Adrenal gland (tissue), 12 donors: ENCODE measurements around the gene CAMK1D. TPM values are rescaled to one million over a fixed set of nuclear protein-coding genes. Genes with fewer than 3 reads are reported as not detected.
"Not testable (repeated sequence)": the region's sequence is repeated elsewhere in the genome, so short reads cannot be mapped to it uniquely, and the experiment has no call there.

ENCODE experiments used
- DNase-seq, 7 donors: peaks; one replicate each; pipeline ENCODE4 v3.0.0-alpha.2; 2019 to 2020
- H3K27ac ChIP-seq, 5 donors: fragments of 200-600 bp; sonication (generic) in 4 of 5; 1 replicate in 3 of 5; 2 replicates in 2 of 5; pipeline versions ENCODE4 v1.5.1 to v1.8.0; 2016 to 2020; ENCODE audit warnings: mild to moderate bottlenecking in 1 of 5
- H3K27me3 ChIP-seq: fragments of 200-600 bp; 2 replicates; pipeline ENCODE4 v1.8.0; 2021
- H3K36me3 ChIP-seq, 2 donors: fragments of 200-600 bp; replicated peaks in 1 of 2; 1 replicate in 1 of 2; 2 replicates in 1 of 2; pipeline versions ENCODE4 v1.5.1 to v1.8.0; 2018 to 2022
- H3K4me1 ChIP-seq, 2 donors: fragments of 200-600 bp; replicated peaks in 1 of 2; 1 replicate in 1 of 2; 2 replicates in 1 of 2; pipeline versions ENCODE4 v1.5.1 to v1.8.0; 2018 to 2021
- H3K4me3 ChIP-seq, 4 donors: fragments of 200-600 bp; sonication (generic) in 3 of 4; one replicate each; pipeline ENCODE4 v1.5.1; 2016 to 2018
- H3K9me3 ChIP-seq, 3 donors: fragments of 200-600 bp; sonication (generic) in 1 of 3; replicated peaks in 1 of 3; 1 replicate in 2 of 3; 2 replicates in 1 of 3; pipeline versions ENCODE4 v1.5.1 to v1.8.0; 2016 to 2021
- POLR2A ChIP-seq, 2 donors: fragments of 450-650 bp; IDR thresholded peaks; one replicate each; pipeline ENCODE4 v1.6.1; 2017; ENCODE audit warnings: antibody characterized with exemption in 2 of 2, mild to moderate bottlenecking in 2 of 2, moderate library complexity in 1 of 2
- WGBS, 4 donors: extraction: QIAGEN DNeasy Blood & Tissue Kit in 2 of 4; methylation state at CpG; one replicate each; pipeline versions ENCODE4 v1.1.5 to v1.1.7; 2013 to 2017; 5-methylcytosine and 5-hydroxymethylcytosine counted together
- intact Hi-C, 2 donors: fragments of 100-400 bp; cut with DNase I; formaldehyde crosslinking; loops; one replicate each; pipeline versions ENCODE4 v1.14.1 to v1.15.0; 2022 to 2023
- polyA plus RNA-seq, 3 donors: library from polyadenylated mRNA; stranded (reverse); fragments of 200-250 nt in 2 of 3; fragments of 350-450 nt in 1 of 3; fragmentation: Illumina TruSeq in 1 of 3; extraction: RNeasy Lipid Tissue Mini Kit (QIAGEN cat#74804) in 1 of 3; gene quantifications; one replicate each; pipeline ENCODE4 v1.2.3, GENCODE V29; 2013 to 2014
- total RNA-seq, 9 donors: library from RNA; depleted of rRNA in 4 of 9; stranded (reverse); fragments of >200 nt in 4 of 9; fragments of 120-200 nt in 1 of 9; fragmentation: NEBNext Ultra II Directional in 1 of 9; extraction: Animal tissue kit (Norgen Biotek cat#: 25700) in 1 of 9; gene quantifications; one replicate each; pipeline versions ENCODE4 v1.1.0 to v1.2.4, GENCODE V29; 2013 to 2023
- TF ChIP-seq, protein P1 (sequence below), 6 experiments: fragments of 450-650 bp in 4 of 6; fragments of 200-600 bp in 2 of 6; sonication (generic) in 1 of 6; IDR thresholded peaks; 1 replicate in 5 of 6; 2 replicates in 1 of 6; pipeline versions ENCODE4 v1.5.1 to v1.8.0; 2016 to 2021; ENCODE audit warnings: antibody characterized with exemption in 6 of 6, mild to moderate bottlenecking in 2 of 6, moderate library complexity in 1 of 6
- donor health status: healthy with polysubstance abuse.
- donor health status: Bipolar disorder and iron deficiency.
- donor health status: DM: yes; HTN: yes; CAD: no.
- donor health status: DM: no; HTN: no; CAD: no.
- donor health status: DM: no; HTN: no; CAD: no.
- donor health status: DM: yes; HTN: yes; CAD: no.

CAMK1D gene
- total and polyA plus RNA-seq, 12 donors, result 2.3 to 9.4 (median 6.5) TPM

DNA sequence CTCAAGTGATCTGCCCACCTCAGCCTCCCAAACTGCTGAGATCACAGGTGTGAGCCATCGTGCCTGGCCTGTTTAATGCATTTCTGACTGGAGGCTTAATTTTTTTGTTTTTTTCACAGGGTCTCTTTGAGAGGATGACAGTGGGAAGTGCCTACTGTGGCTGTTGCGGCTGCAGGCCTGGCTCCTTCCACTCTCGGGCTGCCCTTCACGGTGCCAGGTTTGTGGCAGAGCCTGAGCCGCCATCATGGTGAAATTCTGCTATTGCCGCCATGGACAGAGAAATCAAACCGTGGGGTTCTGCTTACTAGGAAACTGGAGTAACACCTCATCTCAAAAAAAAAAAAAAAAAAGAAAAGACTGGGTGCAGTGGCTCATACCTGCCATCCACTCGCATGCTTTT lies 142.7 kb downstream of the CAMK1D start:
- 92 to 96% (median 94%) methylated on average over 5 to 8 of the region's 8 CpGs for WGBS, 4 donors
- no peaks in the 10 kb centered on the region for H3K27me3 ChIP-seq
- H3K4me3 ChIP-seq, result no peak overlapping the region
- no peaks in the 10 kb centered on the region for H3K4me1 ChIP-seq
- H3K36me3 ChIP-seq, result no peaks in the 10 kb centered on the region
- TF ChIP-seq, protein P1, sequence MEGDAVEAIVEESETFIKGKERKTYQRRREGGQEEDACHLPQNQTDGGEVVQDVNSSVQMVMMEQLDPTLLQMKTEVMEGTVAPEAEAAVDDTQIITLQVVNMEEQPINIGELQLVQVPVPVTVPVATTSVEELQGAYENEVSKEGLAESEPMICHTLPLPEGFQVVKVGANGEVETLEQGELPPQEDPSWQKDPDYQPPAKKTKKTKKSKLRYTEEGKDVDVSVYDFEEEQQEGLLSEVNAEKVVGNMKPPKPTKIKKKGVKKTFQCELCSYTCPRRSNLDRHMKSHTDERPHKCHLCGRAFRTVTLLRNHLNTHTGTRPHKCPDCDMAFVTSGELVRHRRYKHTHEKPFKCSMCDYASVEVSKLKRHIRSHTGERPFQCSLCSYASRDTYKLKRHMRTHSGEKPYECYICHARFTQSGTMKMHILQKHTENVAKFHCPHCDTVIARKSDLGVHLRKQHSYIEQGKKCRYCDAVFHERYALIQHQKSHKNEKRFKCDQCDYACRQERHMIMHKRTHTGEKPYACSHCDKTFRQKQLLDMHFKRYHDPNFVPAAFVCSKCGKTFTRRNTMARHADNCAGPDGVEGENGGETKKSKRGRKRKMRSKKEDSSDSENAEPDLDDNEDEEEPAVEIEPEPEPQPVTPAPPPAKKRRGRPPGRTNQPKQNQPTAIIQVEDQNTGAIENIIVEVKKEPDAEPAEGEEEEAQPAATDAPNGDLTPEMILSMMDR (IDR thresholded peaks at IDR 0.05), result no peak
- TF ChIP-seq POLR2A (IDR thresholded peaks at IDR 0.05), result no peak
- H3K27ac ChIP-seq, result no peak overlapping the region
- intact Hi-C loops, result no loop called here
- no peak for DNase-seq
- no peaks in the 10 kb centered on the region for H3K9me3 ChIP-seq

DNA sequence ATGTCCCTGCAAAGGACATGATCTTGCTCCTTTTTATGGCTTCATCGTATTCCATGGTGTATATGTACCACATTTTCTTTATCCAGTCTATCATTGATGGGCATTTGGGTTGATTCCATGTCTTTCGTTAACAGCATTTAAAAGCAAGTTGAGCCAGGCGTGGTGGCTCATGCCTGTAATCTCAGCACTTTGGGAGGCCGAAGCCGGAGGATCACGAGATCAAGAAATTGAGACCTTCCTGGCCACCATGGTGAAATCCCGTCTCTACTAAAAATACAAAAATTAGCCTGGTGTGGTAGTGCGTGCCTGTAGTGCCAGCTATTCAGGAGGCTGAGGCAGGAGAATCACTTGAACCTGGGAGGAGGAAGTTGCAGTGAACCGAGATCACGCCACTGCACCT lies 147.7 kb downstream of the CAMK1D start:
- H3K27me3 ChIP-seq, intact Hi-C loops, H3K27ac ChIP-seq, H3K9me3 ChIP-seq, H3K36me3 ChIP-seq, H3K4me3 ChIP-seq: not testable (repeated sequence)
- DNase-seq, result peak in 1 of 7 donors; percentile 0
- H3K4me1 ChIP-seq, result peaks cover 14 to 23% of the 10 kb centered on the region in 2 donors
- WGBS, 4 donors, result 95 to 98% (median 97%) methylated on average over 10 of the region's 10 CpGs

DNA sequence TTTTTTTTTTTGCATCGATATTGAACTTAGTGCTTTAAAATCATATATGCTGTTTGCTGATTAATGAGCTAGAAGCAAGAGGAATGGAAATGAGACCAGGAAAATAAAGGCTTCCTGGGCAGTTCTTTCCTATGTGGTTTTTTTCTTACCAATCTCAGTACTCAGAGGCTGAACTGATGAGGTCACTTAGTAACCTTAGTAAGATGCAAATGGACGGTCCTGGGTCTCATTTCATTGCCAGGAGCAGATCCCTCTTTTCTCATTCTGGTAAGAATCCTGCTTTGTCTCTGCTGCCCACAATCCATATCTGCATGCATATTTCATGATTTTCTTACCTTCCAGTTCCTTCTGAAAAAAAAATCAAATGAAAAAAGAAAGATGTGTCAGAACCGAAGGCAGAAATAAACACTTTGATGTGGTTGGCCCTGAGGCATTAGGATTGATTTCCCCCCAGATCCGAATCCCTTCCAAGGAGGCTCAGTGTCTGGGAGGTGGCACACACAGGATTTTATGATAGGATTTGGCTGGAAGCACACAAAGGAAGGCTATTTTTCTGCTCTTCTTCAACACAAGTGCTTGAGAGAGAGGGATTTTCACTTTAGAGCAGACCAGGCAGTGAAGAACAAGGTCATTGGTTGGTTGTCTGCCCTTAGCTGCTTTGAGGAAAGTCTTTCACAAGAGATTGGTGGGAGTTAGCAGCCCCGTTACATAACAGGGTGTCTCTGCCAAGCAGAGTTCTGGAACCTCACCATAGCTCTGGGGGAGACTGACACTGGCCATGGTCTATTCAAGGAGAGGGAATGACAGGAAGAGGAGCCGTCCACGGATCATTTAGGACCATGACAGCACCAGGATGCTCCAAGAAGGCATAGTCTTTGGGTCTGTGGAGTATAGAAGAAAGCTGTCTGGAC lies 150.0 kb downstream of the CAMK1D start:
- H3K27me3 ChIP-seq, result no peaks in the 10 kb centered on the region
- no peak overlapping the region for H3K4me3 ChIP-seq
- H3K36me3 ChIP-seq, result no peaks in the 10 kb centered on the region
- no peak for TF ChIP-seq POLR2A (IDR thresholded peaks at IDR 0.05)
- TF ChIP-seq, protein P1 (IDR thresholded peaks at IDR 0.05), result no peak
- no peaks in the 10 kb centered on the region for H3K9me3 ChIP-seq
- intact Hi-C loops, result no loop called here
- H3K4me1 ChIP-seq, result peaks cover 14 to 23% of the 10 kb centered on the region in 2 donors
- peak overlapping the region in 1 of 5 donors; percentile 50 for H3K27ac ChIP-seq
- WGBS, 4 donors, result 35 to 55% (median 42%) methylated on average over 7 of the region's 7 CpGs
- DNase-seq, result peak in 5 of 7 donors; percentile 27 to 69 (median 47)

DNA sequence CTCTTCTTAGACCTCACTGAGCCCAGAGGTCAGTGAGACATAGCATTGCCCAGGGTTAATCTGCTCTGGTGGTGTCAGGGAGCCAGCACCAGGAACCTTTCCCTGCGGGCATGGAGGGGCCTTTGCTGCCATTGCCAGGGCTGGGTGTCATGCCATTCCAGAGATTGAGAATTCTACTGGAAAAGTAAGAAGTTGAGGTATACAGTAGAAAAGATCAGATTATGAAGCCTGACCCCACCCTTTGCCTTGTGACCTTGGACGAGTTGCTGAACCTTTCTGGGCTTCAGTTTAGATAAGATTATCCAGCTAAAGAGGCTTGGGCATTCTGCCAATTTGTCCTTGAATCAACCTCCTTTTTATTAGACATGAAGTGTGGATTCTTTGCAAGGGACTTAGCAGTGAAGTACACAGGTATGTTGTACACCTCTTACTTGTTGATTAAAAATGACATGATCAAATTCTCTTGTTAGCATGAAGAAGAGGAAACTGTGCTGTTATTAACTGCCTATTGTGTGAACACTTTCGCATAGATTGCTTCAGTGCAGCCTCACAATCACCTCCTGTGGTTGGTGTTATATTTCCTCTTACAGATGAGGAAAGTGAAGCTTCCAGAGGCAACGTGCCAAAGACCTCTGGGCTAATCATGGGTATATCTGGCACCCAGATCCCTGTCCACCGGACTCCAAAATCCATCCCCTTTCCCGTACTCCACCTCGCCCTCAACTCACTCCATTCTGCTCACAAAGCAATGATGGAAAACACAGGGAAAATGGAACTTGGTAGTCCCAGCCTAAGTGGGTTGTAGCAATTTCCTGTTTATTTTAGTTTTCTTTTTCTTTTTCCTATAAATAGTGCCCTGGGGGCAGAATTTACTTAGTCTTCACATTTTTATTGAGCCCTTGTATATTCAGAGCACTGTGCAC lies 151.3 kb downstream of the CAMK1D start:
- 39 to 48% (median 46%) methylated on average over 7 of the region's 7 CpGs for WGBS, 4 donors
- TF ChIP-seq POLR2A (IDR thresholded peaks at IDR 0.05), result no peak
- TF ChIP-seq, protein P1 (IDR thresholded peaks at IDR 0.05), result no peak
- H3K4me3 ChIP-seq, result no peak overlapping the region
- peak in 4 of 7 donors; percentile 30 to 64 (median 42) for DNase-seq
- intact Hi-C loops, result no loop called here
- peaks cover 14 to 23% of the 10 kb centered on the region in 2 donors for H3K4me1 ChIP-seq
- H3K27ac ChIP-seq, result no peak overlapping the region
- no peaks in the 10 kb centered on the region for H3K36me3 ChIP-seq
- no peaks in the 10 kb centered on the region for H3K9me3 ChIP-seq
- H3K27me3 ChIP-seq, result no peaks in the 10 kb centered on the region
